Epithelial cell of proximal tubule (primary cell): ENCODE measurements around the gene FBN1. TPM values are rescaled to one million over a fixed set of nuclear protein-coding genes. Genes with fewer than 3 reads are reported as not detected.

Source experiments
- DNase-seq: peaks from one replicate; pipeline ENCODE4 v3.0.0-alpha.2; 2011; ENCODE audit warnings: low read depth
- H3K4me3 ChIP-seq: 2 replicates; pipeline ENCODE4 v1.5.1; 2011; ENCODE audit warnings: low read depth, mild to moderate bottlenecking, low read length
- total RNA-seq: library from RNA; depleted of rRNA; stranded (reverse); fragments of >200 nt; gene quantifications from 2 replicates; pipeline ENCODE4 v1.2.3, GENCODE V29; 2015
- TF ChIP-seq, protein P1 (sequence below): conservative IDR thresholded peaks from 2 replicates; pipeline ENCODE4 v1.5.1; 2012; ENCODE audit warnings: low read depth, mild to moderate bottlenecking, low read length

The FBN1 gene
- total RNA-seq, 1 donor from 2014 or later: 75.2 TPM

DNA sequence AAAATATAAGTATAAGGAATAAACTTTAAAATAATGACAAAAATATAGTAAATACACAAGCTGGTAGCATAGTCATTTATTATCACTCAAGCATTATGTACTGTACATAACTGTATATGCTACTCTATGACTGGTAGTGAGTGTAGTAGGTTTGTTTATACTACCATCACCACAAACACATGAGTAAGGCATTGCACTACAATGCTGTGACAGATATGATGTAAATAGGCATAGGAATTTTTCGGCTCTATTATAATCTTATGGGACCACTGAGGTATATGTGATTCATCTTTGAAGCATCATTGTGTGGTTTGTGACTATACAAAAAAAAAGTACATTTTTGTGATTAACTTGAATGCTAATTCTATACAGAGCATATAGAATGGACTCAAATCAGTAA, 35.3 kb upstream of the FBN1 start:
- TF ChIP-seq, protein P1, sequence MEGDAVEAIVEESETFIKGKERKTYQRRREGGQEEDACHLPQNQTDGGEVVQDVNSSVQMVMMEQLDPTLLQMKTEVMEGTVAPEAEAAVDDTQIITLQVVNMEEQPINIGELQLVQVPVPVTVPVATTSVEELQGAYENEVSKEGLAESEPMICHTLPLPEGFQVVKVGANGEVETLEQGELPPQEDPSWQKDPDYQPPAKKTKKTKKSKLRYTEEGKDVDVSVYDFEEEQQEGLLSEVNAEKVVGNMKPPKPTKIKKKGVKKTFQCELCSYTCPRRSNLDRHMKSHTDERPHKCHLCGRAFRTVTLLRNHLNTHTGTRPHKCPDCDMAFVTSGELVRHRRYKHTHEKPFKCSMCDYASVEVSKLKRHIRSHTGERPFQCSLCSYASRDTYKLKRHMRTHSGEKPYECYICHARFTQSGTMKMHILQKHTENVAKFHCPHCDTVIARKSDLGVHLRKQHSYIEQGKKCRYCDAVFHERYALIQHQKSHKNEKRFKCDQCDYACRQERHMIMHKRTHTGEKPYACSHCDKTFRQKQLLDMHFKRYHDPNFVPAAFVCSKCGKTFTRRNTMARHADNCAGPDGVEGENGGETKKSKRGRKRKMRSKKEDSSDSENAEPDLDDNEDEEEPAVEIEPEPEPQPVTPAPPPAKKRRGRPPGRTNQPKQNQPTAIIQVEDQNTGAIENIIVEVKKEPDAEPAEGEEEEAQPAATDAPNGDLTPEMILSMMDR: no peak
- H3K4me3 ChIP-seq: no peak overlapping the region
- DNase-seq: no peak

DNA sequence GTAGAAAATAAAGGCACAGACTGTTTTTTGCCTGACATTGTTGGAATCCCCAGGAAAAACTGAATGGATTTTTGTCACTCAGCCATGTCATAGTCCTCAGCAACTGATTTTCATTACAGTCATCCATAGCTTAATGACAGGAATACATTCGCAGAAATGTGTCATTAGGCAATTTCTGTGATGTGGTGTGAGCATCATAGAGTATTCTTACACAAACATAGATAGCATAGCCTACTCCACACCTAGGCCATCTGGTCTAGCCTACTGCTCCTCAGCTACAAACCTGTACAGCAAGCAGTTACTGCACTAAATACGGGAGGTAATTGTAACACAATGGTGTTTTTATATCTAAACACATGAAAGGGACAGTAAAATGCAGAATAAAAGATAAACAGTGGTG, 34.4 kb upstream of the FBN1 start:
- TF ChIP-seq, protein P1: no peak
- no peak for DNase-seq
- H3K4me3 ChIP-seq: no peak overlapping the region

DNA sequence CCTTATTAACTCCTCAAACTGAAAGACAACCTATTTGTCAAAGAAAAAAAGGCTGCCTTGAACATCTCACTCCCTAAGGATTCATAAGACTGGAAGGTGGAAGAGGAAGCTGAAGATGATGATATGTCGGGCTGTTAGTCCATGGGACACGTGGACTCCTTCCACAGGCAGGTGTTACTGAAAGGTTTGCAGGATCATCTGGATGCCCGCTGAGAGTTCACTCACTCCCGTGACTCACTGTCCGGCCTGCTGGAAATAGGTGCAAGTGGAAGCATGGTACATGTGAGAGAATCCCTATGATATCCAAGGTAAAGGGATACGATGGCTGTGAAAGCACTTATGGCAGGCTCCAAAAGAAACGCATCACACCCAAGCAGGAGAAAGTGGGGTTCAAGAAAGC, 33.3 kb upstream of the FBN1 start:
- DNase-seq: no peak
- TF ChIP-seq, protein P1: no peak

GRCh38 chr15:48677821-48678220, 32.3 kb upstream of the FBN1 start:
- no peak overlapping the region for H3K4me3 ChIP-seq
- TF ChIP-seq, protein P1: no peak

More for the DNA sequence above, 33.3 kb upstream of the FBN1 start:
- H3K4me3 ChIP-seq: no peak overlapping the region

GRCh38 chr15:48675436-48675835, 29.9 kb upstream of the FBN1 start:
- no peak overlapping the region for H3K4me3 ChIP-seq
- no peak for DNase-seq
- TF ChIP-seq, protein P1: no peak

More at GRCh38 chr15:48677821-48678220, 32.3 kb upstream of the FBN1 start:
- no peak for DNase-seq

GRCh38 chr15:48674876-48675275, 29.4 kb upstream of the FBN1 start:
- DNase-seq: no peak
- TF ChIP-seq, protein P1: no peak
- H3K4me3 ChIP-seq: no peak overlapping the region

- H3K4me3 ChIP-seq: no peak overlapping the region
- DNase-seq: no peak
- TF ChIP-seq, protein P1: no peak
Observed at GRCh38 chr15:48672206-48672605, 26.7 kb upstream of the FBN1 start.
